Nephron (organoid): ENCODE results near the gene SLC22A23.
A peak's percentile ranks its signal among the peaks of the same experiment; 100 is the strongest.

Experiments
- H3K27ac Mint-ChIP-seq, 3 experiments: 2 replicates each; pipeline ENCODE4 v1.8.0; 2020; ENCODE audit warnings: mixed read lengths in 3 of 3, mild to moderate bottlenecking in 2 of 3, moderate library complexity in 1 of 3
- H3K27me3 Mint-ChIP-seq: 2 replicates; pipeline ENCODE4 v1.8.0; 2021; ENCODE audit warnings: low read depth, mild to moderate bottlenecking, moderate library complexity, mixed read lengths
- H3K36me3 Mint-ChIP-seq: 2 replicates; pipeline ENCODE4 v1.8.0; 2020; ENCODE audit warnings: low read depth, mixed read lengths
- H3K4me1 Mint-ChIP-seq: 2 replicates; pipeline ENCODE4 v1.8.0; 2020; ENCODE audit warnings: mixed read lengths
- H3K4me3 Mint-ChIP-seq, 3 experiments: 2 replicates each; pipeline ENCODE4 v1.8.0; 2020; ENCODE audit warnings: mild to moderate bottlenecking in 3 of 3, mixed read lengths in 3 of 3, moderate library complexity in 2 of 3
- H3K9me3 Mint-ChIP-seq: 2 replicates; pipeline ENCODE4 v1.8.0; 2020; ENCODE audit warnings: mixed read lengths
- TF ChIP-seq, protein P1 (sequence below), 3 experiments: fragments of 200-600 bp; sonication (generic); IDR thresholded peaks; one replicate each; pipeline ENCODE4 v1.5.0; 2021; ENCODE audit warnings: antibody characterized with exemption in 3 of 3; ENCODE audit not compliant: unreplicated experiment in 3 of 3

SLC22A23 gene

DNA sequence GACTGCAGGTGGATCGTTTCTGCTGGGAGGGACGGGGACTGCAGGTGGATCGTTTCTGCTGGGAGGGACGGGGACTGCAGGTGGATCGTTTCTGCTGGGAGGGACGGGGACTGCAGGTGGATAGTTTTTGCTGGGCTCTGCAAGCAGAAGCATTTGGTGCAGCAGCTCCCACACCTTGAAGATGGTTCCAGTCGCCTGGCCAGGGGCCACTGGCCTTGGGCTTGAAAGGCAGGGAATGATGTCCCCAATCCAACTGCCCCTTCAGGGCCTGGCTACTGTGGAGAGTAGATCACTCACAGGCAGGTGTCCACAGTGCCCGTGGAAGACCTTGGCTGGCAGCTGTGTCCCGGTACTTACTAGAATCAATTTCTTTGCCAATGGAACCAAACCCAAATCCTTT is 129.9 kb downstream of the SLC22A23 start:
- TF ChIP-seq, protein P1, sequence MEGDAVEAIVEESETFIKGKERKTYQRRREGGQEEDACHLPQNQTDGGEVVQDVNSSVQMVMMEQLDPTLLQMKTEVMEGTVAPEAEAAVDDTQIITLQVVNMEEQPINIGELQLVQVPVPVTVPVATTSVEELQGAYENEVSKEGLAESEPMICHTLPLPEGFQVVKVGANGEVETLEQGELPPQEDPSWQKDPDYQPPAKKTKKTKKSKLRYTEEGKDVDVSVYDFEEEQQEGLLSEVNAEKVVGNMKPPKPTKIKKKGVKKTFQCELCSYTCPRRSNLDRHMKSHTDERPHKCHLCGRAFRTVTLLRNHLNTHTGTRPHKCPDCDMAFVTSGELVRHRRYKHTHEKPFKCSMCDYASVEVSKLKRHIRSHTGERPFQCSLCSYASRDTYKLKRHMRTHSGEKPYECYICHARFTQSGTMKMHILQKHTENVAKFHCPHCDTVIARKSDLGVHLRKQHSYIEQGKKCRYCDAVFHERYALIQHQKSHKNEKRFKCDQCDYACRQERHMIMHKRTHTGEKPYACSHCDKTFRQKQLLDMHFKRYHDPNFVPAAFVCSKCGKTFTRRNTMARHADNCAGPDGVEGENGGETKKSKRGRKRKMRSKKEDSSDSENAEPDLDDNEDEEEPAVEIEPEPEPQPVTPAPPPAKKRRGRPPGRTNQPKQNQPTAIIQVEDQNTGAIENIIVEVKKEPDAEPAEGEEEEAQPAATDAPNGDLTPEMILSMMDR (IDR thresholded peaks at IDR 0.05; ENCODE audit: unreplicated experiment in 3 of 3): no peak
- Mint-ChIP-seq H3K4me1 (peaks cover 38% of the 10 kb centered on the region), H3K4me3 (no peak overlapping the region), H3K27me3 (peaks cover 15% of the 10 kb centered on the region), H3K36me3 (no peaks in the 10 kb centered on the region), H3K9me3 (no peaks in the 10 kb centered on the region), H3K27ac (no peak overlapping the region)

DNA sequence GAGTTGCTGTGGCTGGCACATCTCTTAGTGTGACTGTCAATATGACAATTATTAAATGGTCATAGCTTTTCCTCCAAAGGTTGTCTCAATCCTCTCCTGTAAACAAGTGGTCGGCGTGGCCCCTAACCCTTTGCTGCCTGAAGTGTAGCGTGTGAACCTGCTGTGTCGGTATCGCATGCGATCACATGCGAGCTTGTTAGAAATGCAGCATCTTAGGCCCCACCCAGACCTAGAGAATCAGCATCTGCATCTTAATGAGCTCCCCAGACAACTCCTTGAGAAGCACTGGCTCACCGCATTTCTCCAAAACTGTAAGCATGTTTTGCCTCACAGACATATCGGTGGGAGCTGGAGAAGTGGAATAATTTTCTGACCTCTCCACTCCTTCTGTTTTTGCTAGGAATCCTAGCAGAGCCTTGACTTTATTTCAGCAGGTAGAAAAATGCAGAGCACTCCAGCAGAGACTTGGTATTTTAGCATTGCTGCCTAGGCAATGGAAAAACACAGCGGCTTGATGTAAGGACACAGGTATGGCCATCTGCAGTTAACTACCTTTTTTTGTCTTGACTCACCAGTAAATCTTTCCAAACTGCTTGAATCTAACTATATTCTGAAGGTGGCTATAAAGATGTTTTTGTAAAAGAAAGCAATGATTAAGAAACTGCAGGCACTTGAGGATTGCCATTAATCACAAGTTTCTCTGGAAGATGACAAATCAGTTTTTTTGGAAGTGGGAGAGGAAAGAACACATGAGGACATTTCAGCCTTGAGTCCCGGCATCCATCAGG is 130.5 kb downstream of the SLC22A23 start:
- peaks cover 32% of the 10 kb centered on the region for H3K4me1 Mint-ChIP-seq
- no peaks in the 10 kb centered on the region for H3K9me3 Mint-ChIP-seq
- peaks cover 15% of the 10 kb centered on the region for H3K27me3 Mint-ChIP-seq
- H3K36me3 Mint-ChIP-seq: no peaks in the 10 kb centered on the region
- no peak overlapping the region for H3K27ac Mint-ChIP-seq
- TF ChIP-seq, protein P1 (IDR thresholded peaks at IDR 0.05; ENCODE audit: unreplicated experiment in 3 of 3): no peak
- H3K4me3 Mint-ChIP-seq: no peak overlapping the region

DNA sequence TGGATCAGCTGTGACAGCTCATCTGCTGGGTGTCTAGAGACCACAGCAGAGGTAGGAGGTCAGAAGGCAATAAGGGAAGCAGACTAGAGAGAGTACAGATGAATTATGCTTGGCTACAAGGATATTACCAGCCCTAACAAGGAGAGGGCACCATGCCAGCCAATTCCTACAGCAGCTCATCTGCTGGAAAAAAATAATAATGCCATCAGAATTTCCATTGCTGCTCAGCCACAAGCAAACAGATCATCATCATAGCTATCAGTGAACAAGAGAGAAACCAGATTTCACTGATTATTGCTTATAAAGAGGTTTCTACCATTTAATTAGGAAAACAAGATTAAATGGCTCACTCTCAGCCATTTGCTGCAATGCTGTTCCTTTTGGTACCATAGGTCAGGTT is 131.6 kb downstream of the SLC22A23 start:
- Mint-ChIP-seq H3K27ac (peak overlapping the region in 2 of 3 experiments; percentile 11 to 57), H3K4me3 (no peak overlapping the region), H3K9me3 (no peaks in the 10 kb centered on the region), H3K4me1 (peaks cover 31% of the 10 kb centered on the region), H3K36me3 (no peaks in the 10 kb centered on the region), H3K27me3 (peaks cover 16% of the 10 kb centered on the region)
- TF ChIP-seq, protein P1 (IDR thresholded peaks at IDR 0.05; ENCODE audit: unreplicated experiment in 3 of 3): no peak

DNA sequence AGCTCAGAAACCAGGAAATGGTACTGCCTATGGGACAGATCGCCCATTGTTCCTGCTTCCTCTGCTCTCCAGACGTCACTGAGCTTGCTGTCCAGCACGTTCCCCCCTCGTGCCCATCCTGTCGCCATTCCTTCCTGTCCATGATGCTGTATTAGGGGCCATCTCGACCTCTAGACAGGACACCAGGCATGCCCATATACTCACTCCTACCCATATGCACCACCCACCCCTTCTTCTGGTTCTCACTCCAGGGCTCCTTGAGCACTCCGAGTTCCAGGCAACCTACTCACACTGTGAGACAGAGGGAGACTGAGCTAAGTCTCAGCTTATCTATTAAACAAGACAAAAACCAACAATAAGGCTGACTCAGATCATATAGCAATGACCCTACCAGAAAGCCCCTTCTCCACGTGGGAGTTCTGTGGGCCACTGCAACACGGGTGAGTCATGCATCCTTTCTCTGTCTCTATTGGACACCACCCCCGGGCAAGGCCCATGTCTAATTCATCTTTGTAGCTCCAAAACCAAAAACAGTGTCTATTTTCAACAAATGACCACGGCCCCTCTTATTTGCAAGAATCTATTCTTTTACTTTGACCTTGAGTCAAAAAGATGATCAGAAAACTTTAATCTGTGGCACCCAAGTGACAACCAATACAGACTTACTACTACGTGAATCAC is 132.4 kb downstream of the SLC22A23 start:
- H3K27me3 Mint-ChIP-seq: peaks cover 18% of the 10 kb centered on the region
- peaks cover 31% of the 10 kb centered on the region for H3K4me1 Mint-ChIP-seq
- H3K9me3 Mint-ChIP-seq: no peaks in the 10 kb centered on the region
- peak overlapping the region in 2 of 3 experiments; percentile 11 to 57 for H3K27ac Mint-ChIP-seq
- no peaks in the 10 kb centered on the region for H3K36me3 Mint-ChIP-seq
- H3K4me3 Mint-ChIP-seq: no peak overlapping the region
- TF ChIP-seq, protein P1 (IDR thresholded peaks at IDR 0.05; ENCODE audit: unreplicated experiment in 3 of 3): no peak

DNA sequence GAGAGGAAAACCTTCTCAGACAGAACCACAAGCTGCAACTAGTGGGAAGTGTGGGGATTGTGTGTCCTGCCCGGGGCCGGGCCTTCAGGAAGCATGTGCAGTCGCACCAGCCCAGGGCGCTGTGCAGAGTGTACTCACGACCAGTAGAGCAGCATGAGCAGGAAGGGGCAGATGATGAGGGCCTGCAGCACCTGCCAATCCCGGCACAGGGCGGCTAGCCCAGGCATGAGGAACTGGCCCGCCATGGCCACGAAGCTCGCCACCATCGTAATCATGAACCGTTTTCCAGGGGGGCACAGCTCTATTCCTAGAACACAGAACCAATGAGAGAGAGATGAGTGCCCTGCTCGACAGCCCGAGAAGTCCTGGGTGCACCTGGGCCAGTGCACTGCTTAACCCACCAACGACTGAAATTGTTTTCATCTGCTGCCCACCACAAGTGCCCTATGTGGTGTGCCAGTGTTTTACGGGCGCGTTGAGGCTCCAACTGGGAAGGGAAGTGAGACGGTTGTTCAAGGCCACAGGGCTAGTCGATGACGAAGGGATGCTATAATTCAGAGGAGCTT is 133.1 kb downstream of the SLC22A23 start:
- H3K9me3 Mint-ChIP-seq: no peaks in the 10 kb centered on the region
- H3K27ac Mint-ChIP-seq: peak overlapping the region in 1 of 3 experiments; percentile 57
- peaks cover 27% of the 10 kb centered on the region for H3K4me1 Mint-ChIP-seq
- TF ChIP-seq, protein P1 (IDR thresholded peaks at IDR 0.05; ENCODE audit: unreplicated experiment in 3 of 3): no peak
- H3K36me3 Mint-ChIP-seq: no peaks in the 10 kb centered on the region
- peaks cover 18% of the 10 kb centered on the region for H3K27me3 Mint-ChIP-seq
- no peak overlapping the region for H3K4me3 Mint-ChIP-seq
